OCI-M1 (cell line): Measurements from ENCODE around the gene SLC5A8.

Source experiments
- DNase-seq: peaks from one replicate; lab custom pipeline; 2025; lab: John Stamatoyannopoulos, UW

The SLC5A8 gene

GRCh38 chr12:101209319-101210302 is at the start of gene SLC5A8:
Gene SLC5A8 (minus strand): TSS chr12:101210238. CDS start chr12:101209848, 390 bp downstream.
- DNase-seq, result no peak

GRCh38 chr12:101257357-101257756 is 47.3 kb upstream of the SLC5A8 start:
- DNase-seq, result no peak

GRCh38 chr12:101256266-101256665 is 46.2 kb upstream of the SLC5A8 start:
- no peak for DNase-seq

- DNase-seq, result no peak
These were observed 33.6 kb upstream of the SLC5A8 start for GRCh38 chr12:101243616-101244015.

- no peak for DNase-seq
These were observed 33.0 kb upstream of the SLC5A8 start for GRCh38 chr12:101243074-101243473.

GRCh38 chr12:101238800-101239329 is 28.8 kb upstream of the SLC5A8 start:
- DNase-seq, result no peak

- DNase-seq, result no peak
These were observed 28.3 kb upstream of the SLC5A8 start for GRCh38 chr12:101238306-101238705.

- no peak for DNase-seq
These were observed 25.6 kb upstream of the SLC5A8 start for GRCh38 chr12:101235686-101236085.

GRCh38 chr12:101231636-101232035 is 21.6 kb upstream of the SLC5A8 start:
- peak; percentile 40 for DNase-seq

GRCh38 chr12:101230547-101230946 is 20.5 kb upstream of the SLC5A8 start:
- no peak for DNase-seq

- no peak for DNase-seq
These were observed 19.8 kb upstream of the SLC5A8 start for GRCh38 chr12:101229841-101230241.

GRCh38 chr12:101221301-101221700 is 11.3 kb upstream of the SLC5A8 start:
- DNase-seq, result no peak

GRCh38 chr12:101216810-101217209 is 6.8 kb upstream of the SLC5A8 start:
- no peak for DNase-seq

GRCh38 chr12:101207086-101207780 is 2.8 kb downstream of the SLC5A8 start:
- no peak for DNase-seq

GRCh38 chr12:101204602-101205304 is 5.3 kb downstream of the SLC5A8 start:
- no peak for DNase-seq

GRCh38 chr12:101200824-101201223 is 9.2 kb downstream of the SLC5A8 start:
- DNase-seq, result no peak

GRCh38 chr12:101200145-101200544 is 9.9 kb downstream of the SLC5A8 start:
- DNase-seq, result no peak

GRCh38 chr12:101186291-101186690 is 23.7 kb downstream of the SLC5A8 start:
- DNase-seq, result peak; percentile 34

GRCh38 chr12:101181776-101182175 is 28.3 kb downstream of the SLC5A8 start:
- no peak for DNase-seq

- no peak for DNase-seq
These were observed 35.5 kb downstream of the SLC5A8 start for GRCh38 chr12:101174541-101174940.

GRCh38 chr12:101173197-101173749 is 36.8 kb downstream of the SLC5A8 start:
- no peak for DNase-seq

GRCh38 chr12:101172316-101172715 is 37.7 kb downstream of the SLC5A8 start:
- no peak for DNase-seq
